Transverse colon (tissue), 4 donors: ENCODE results near the gene PPDPF. TPM values are rescaled to one million over a fixed set of nuclear protein-coding genes. Genes with fewer than 3 reads are reported as not detected.
"Not testable (repeated sequence)": the region's sequence is repeated elsewhere in the genome, so short reads cannot be mapped to it uniquely, and the experiment has no call there.

Experiments used
- DNase-seq: peaks from one replicate; pipeline ENCODE4 v3.0.0-alpha.2; 2019
- H3K27ac ChIP-seq, 4 donors: fragments of 200-600 bp; sonication (generic); 2 replicates each; pipeline ENCODE4 v1.5.1; 2016 to 2018; ENCODE audit warnings: inconsistent platforms in 4 of 4
- H3K27me3 ChIP-seq: fragments of 200-600 bp; sonication (generic); 2 replicates; pipeline ENCODE4 v1.5.1; 2017; ENCODE audit warnings: inconsistent platforms
- H3K36me3 ChIP-seq, 4 donors: fragments of 200-600 bp; sonication (generic); 2 replicates each; pipeline ENCODE4 v1.5.1; 2017 to 2019; ENCODE audit warnings: inconsistent platforms in 4 of 4
- H3K4me1 ChIP-seq, 4 donors: fragments of 200-600 bp; sonication (generic); 2 replicates each; pipeline ENCODE4 v1.5.1; 2017 to 2020; ENCODE audit warnings: inconsistent platforms in 4 of 4
- H3K4me3 ChIP-seq, 4 donors: fragments of 200-600 bp; sonication (generic); 1 replicate in 1 of 4; 2 replicates in 3 of 4; pipeline versions ENCODE4 v1.5.1 to v1.6.1; 2017 to 2019; ENCODE audit warnings: inconsistent platforms in 4 of 4
- H3K9me3 ChIP-seq, 2 donors: fragments of 200-600 bp; sonication (generic); 2 replicates each; pipeline ENCODE4 v1.5.1; 2017 to 2019; ENCODE audit warnings: inconsistent platforms in 2 of 2
- CTCF ChIP-seq, 5 experiments: fragments of 200-600 bp in 3 of 5; fragments of 450-650 bp in 2 of 5; sonication (generic) in 3 of 5; IDR thresholded peaks; 1 replicate in 2 of 5; 2 replicates in 3 of 5; pipeline ENCODE4 v1.5.1; 2016 to 2017; ENCODE audit warnings: antibody characterized with exemption in 5 of 5, inconsistent platforms in 3 of 5, mild to moderate bottlenecking in 2 of 5, moderate library complexity in 1 of 5
- EP300 ChIP-seq: sonication (generic); formaldehyde crosslinking; IDR thresholded peaks from one replicate; pipeline ENCODE4 v1.6.1; 2017; ENCODE audit warnings: antibody characterized with exemption, low read depth
- POLR2A ChIP-seq: fragments of 450-650 bp; IDR thresholded peaks from one replicate; pipeline ENCODE4 v1.6.1; 2016; ENCODE audit warnings: antibody characterized with exemption, mild to moderate bottlenecking, moderate library complexity
- POLR2AphosphoS5 ChIP-seq, 3 donors: sonication (generic); formaldehyde crosslinking; IDR thresholded peaks; one replicate each; pipeline ENCODE4 v1.6.1; 2016; ENCODE audit warnings: antibody characterized with exemption in 3 of 3
- WGBS, 2 donors: methylation state at CpG; one replicate each; pipeline ENCODE4 v1.1.5; 2018; ENCODE audit warnings: low coverage in 1 of 2; 5-methylcytosine and 5-hydroxymethylcytosine counted together
- in situ Hi-C, 4 donors: fragments of 200-750 bp; cut with MboI; loops; one replicate each; pipeline versions ENCODE4 v1.15.0 to v1.15.1; 2017; ENCODE audit warnings: low sequenced_read_pairs in 3 of 4, low pct_ligation_motif_present in 1 of 4, low pct_unique_long_range_greater_than_20kb in 1 of 4
- intact Hi-C: fragments of 100-400 bp; cut with DNase I; formaldehyde crosslinking; loops from one replicate; pipeline ENCODE4 v1.15.1; 2023; ENCODE audit warnings: low total_unique reads
- total RNA-seq, 4 donors: library from RNA; depleted of rRNA; stranded (reverse); fragments of >200 nt; gene quantifications; one replicate each; pipeline ENCODE4 v1.1.0, GENCODE V29; 2016

The PPDPF gene
- total RNA-seq, 4 donors from 2014 or later: 320 to 695 (median 517) TPM

- no peak overlapping the region for H3K27ac ChIP-seq
- H3K4me3 ChIP-seq: no peak overlapping the region
- H3K36me3 ChIP-seq: no peaks in the 10 kb centered on the region
- WGBS, 2 donors: 92% methylated on average over 20 of the region's 28 CpGs; no CpG with 5 or more reads in 1 of the 2 donors
- no peaks in the 10 kb centered on the region for H3K27me3 ChIP-seq
- intact Hi-C loops (no loop called here), in situ Hi-C loops (no loop called here)
- TF ChIP-seq EP300 (no peak), POLR2A (no peak), CTCF (IDR thresholded peaks at IDR 0.05) (no peak), POLR2AphosphoS5 (IDR thresholded peaks at IDR 0.05) (no peak)
- no peak for DNase-seq
- no peaks in the 10 kb centered on the region for H3K9me3 ChIP-seq
- H3K4me1 ChIP-seq: peaks cover 6 to 20% (median 16%) of the 10 kb centered on the region in 4 donors
Measured at GRCh38 chr20:63570281-63571086, 49.9 kb downstream of the PPDPF start.

GRCh38 chr20:63571087-63571478, 50.5 kb downstream of the PPDPF start:
- H3K9me3 ChIP-seq, H3K27me3 ChIP-seq, intact Hi-C loops, H3K4me3 ChIP-seq, H3K36me3 ChIP-seq, DNase-seq, H3K27ac ChIP-seq, in situ Hi-C loops: not testable (repeated sequence)
- 88% methylated on average over 5 of the region's 11 CpGs; no CpG with 5 or more reads in 1 of the 2 donors for WGBS, 2 donors
- peaks cover 6 to 20% (median 16%) of the 10 kb centered on the region in 4 donors for H3K4me1 ChIP-seq

Other genes starting within 250 kb of the PPDPF start
- gene ARFGAP1, start 248.0 kb upstream of the PPDPF start, total RNA-seq: 100 to 1,000 TPM in 1 of 4 donors, 10 to 100 TPM in 3; 43.8 to 200 (median 74.8) TPM
- 10 to 100 TPM in 1 of 4 donors, not detected in 3; 43.8 TPM for gene COL20A1, start 227.6 kb upstream of the PPDPF start, total RNA-seq
- under 1 TPM in 1 of 4 donors, not detected in 3; 0.20 TPM for gene CHRNA4, start 159.4 kb upstream of the PPDPF start, total RNA-seq
- under 1 TPM in 3 of 4 donors, not detected in 1; 0.32 to 0.41 (median 0.37) TPM for gene KCNQ2, start 48.1 kb upstream of the PPDPF start, total RNA-seq
- 1 to 10 TPM in 3 of 4 donors, under 1 TPM in 1; 0.75 to 5.0 (median 3.3) TPM for gene EEF1A2, start 21.7 kb upstream of the PPDPF start, total RNA-seq
- gene PTK6, start 16.6 kb downstream of the PPDPF start, total RNA-seq: 100 to 1,000 TPM in 2 of 4 donors, 10 to 100 TPM in 2; 90.5 to 147 (median 103) TPM
- gene SRMS, start 27.0 kb downstream of the PPDPF start, total RNA-seq: under 1 TPM in 1 of 4 donors, not detected in 3; 0.79 TPM
- not detected for gene FNDC11, start 33.4 kb downstream of the PPDPF start, total RNA-seq
- gene HELZ2, start 53.5 kb downstream of the PPDPF start, total RNA-seq: 10 to 100 TPM; 32.9 to 49.4 (median 38.8) TPM
- gene GMEB2, start 106.3 kb downstream of the PPDPF start, total RNA-seq: 10 to 100 TPM in 3 of 4 donors, 1 to 10 TPM in 1; 9.0 to 20.3 (median 13.5) TPM
- gene STMN3, start 132.7 kb downstream of the PPDPF start, total RNA-seq: 1 to 10 TPM in 3 of 4 donors, under 1 TPM in 1; 0.75 to 7.1 (median 4.4) TPM
- 10 to 100 TPM; 18.8 to 84.9 (median 24.1) TPM for gene RTEL1, start 137.5 kb downstream of the PPDPF start, total RNA-seq
- 10 to 100 TPM in 3 of 4 donors, 1 to 10 TPM in 1; 4.2 to 34.4 (median 13.6) TPM for gene TNFRSF6B, start 175.9 kb downstream of the PPDPF start, total RNA-seq
- 10 to 100 TPM; 46.2 to 75.4 (median 56.2) TPM for gene ARFRP1, start 187.2 kb downstream of the PPDPF start, total RNA-seq
- 100 to 1,000 TPM in 2 of 4 donors, 10 to 100 TPM in 2; 29.1 to 346 (median 76.5) TPM for gene ZGPAT, start 187.3 kb downstream of the PPDPF start, total RNA-seq
- gene LIME1, start 215.9 kb downstream of the PPDPF start, total RNA-seq: 10 to 100 TPM; 24.4 to 91.1 (median 44.0) TPM
- 10 to 100 TPM; 26.3 to 50.2 (median 47.7) TPM for gene SLC2A4RG, start 219.0 kb downstream of the PPDPF start, total RNA-seq